ENCODE measurements around the gene ASGR2.

The ASGR2 gene

GRCh38 chr17:7056386-7056785, 58.2 kb downstream of the ASGR2 start:
- no peaks in the 10 kb centered on the region for H4K20me1 ChIP-seq
- peaks cover 0 to 39% (median 8%) of the 10 kb centered on the region in 10 experiments; a peak in 12 of 20 replicates for H3K4me1 ChIP-seq
- no peaks in the 10 kb centered on the region for H3K36me3 ChIP-seq
- H3K4me2 ChIP-seq, result no peak overlapping the region
- H3K4me3 ChIP-seq, result no peak overlapping the region
- H3K9ac ChIP-seq, result no peak overlapping the region
- H3K9me3 ChIP-seq (replicated peaks in 1 of 11), result no peaks in the 10 kb centered on the region
- no peaks in the 10 kb centered on the region for H3K27me3 ChIP-seq
- TF ChIP-seq Cebpa-rat (IDR thresholded peaks at IDR 0.05), result no peak
- no peak overlapping the region for H3K27ac ChIP-seq

All from BLaER1 treated with 17β-estradiol and CSF1 and Interleukin-3, amounts not matched to agents 10 nM and 100 nM (cell line).